Spleen (tissue), 7 donors: ENCODE data around the gene PTPN9.
"Not testable (repeated sequence)": the region's sequence is repeated elsewhere in the genome, so short reads cannot be mapped to it uniquely, and the experiment has no call there.

Experiments used
- POLR2A ChIP-seq, 3 donors: fragments of 450-650 bp; IDR thresholded peaks; one replicate each; pipeline ENCODE4 v1.5.1; 2017; ENCODE audit warnings: antibody characterized with exemption in 3 of 3, mild to moderate bottlenecking in 1 of 3
- POLR2AphosphoS5 ChIP-seq, 3 donors: sonication (generic); formaldehyde crosslinking; IDR thresholded peaks; one replicate each; pipeline ENCODE4 v1.5.1; 2017; ENCODE audit warnings: antibody characterized with exemption in 3 of 3
- TF ChIP-seq, protein P1 (sequence below), 11 experiments: fragments of 200-600 bp in 7 of 11; fragments of 450-650 bp in 4 of 11; sonication (generic) in 4 of 11; IDR thresholded peaks in 8 of 11; conservative IDR thresholded peaks in 3 of 11; 1 replicate in 7 of 11; 2 replicates in 4 of 11; pipeline versions ENCODE4 v1.4.0 to v1.8.0; 2016 to 2021; ENCODE audit warnings: antibody characterized with exemption in 11 of 11, inconsistent platforms in 4 of 11, mild to moderate bottlenecking in 1 of 11
- donor health status: DM: no; HTN: no; CAD: no; lungs with moderate emphysema.
- donor health status: DM: no; HTN: no; CAD: no.
- donor health status: DM: no; HTN: no; CAD: no.

- TF ChIP-seq, protein P1, sequence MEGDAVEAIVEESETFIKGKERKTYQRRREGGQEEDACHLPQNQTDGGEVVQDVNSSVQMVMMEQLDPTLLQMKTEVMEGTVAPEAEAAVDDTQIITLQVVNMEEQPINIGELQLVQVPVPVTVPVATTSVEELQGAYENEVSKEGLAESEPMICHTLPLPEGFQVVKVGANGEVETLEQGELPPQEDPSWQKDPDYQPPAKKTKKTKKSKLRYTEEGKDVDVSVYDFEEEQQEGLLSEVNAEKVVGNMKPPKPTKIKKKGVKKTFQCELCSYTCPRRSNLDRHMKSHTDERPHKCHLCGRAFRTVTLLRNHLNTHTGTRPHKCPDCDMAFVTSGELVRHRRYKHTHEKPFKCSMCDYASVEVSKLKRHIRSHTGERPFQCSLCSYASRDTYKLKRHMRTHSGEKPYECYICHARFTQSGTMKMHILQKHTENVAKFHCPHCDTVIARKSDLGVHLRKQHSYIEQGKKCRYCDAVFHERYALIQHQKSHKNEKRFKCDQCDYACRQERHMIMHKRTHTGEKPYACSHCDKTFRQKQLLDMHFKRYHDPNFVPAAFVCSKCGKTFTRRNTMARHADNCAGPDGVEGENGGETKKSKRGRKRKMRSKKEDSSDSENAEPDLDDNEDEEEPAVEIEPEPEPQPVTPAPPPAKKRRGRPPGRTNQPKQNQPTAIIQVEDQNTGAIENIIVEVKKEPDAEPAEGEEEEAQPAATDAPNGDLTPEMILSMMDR (IDR thresholded peaks at IDR 0.05 in 8 of 11, conservative IDR thresholded peaks at IDR 0.05 in 3 of 11): not testable (repeated sequence)
- not testable (repeated sequence) for TF ChIP-seq POLR2A, POLR2AphosphoS5 (IDR thresholded peaks at IDR 0.05)
Measured at GRCh38 chr15:75480463-75480862, 98.7 kb downstream of the PTPN9 start.
